HFFc6 (cell line): ENCODE results near the gene PCTP. TPM values are rescaled to one million over a fixed set of nuclear protein-coding genes. Genes with fewer than 3 reads are reported as not detected.
A peak's percentile ranks its signal among the peaks of the same experiment; 100 is the strongest.

Experiments used
- DNase-seq: peaks from one replicate; pipeline ENCODE4 v3.0.0-alpha.2; 2018
- H3K27ac Mint-ChIP-seq: 2 replicates; pipeline ENCODE4 v1.8.0; 2020; ENCODE audit warnings: mild to moderate bottlenecking, mixed read lengths
- H3K27me3 Mint-ChIP-seq: 2 replicates; pipeline ENCODE4 v1.8.0; 2021; ENCODE audit warnings: mild to moderate bottlenecking, moderate library complexity, mixed read lengths; ENCODE audit not compliant: insufficient read depth
- H3K36me3 Mint-ChIP-seq: 2 replicates; pipeline ENCODE4 v1.8.0; 2021; ENCODE audit warnings: low read depth, mixed read lengths
- H3K4me1 Mint-ChIP-seq: 2 replicates; pipeline ENCODE4 v1.8.0; 2020; ENCODE audit warnings: low read depth, mixed read lengths
- H3K4me3 Mint-ChIP-seq: 2 replicates; pipeline ENCODE4 v1.8.0; 2020; ENCODE audit warnings: mild to moderate bottlenecking, moderate library complexity, mixed read lengths
- H3K9me3 Mint-ChIP-seq: 2 replicates; pipeline ENCODE4 v1.8.0; 2020; ENCODE audit warnings: mild to moderate bottlenecking, mixed read lengths
- long read RNA-seq: library from polyadenylated mRNA; unstranded; transcript quantifications from one replicate; pipeline ENCODE4 v2.0.0, GENCODE V29; 2019
- total RNA-seq, 6 experiments: library from RNA; stranded (reverse); fragmentation: NEBNext Ultra II Directional; extraction: Animal tissue kit (Norgen Biotek cat#: 25700); gene quantifications; 2 replicates in 1 of 6; 3 replicates in 5 of 6; pipeline ENCODE4 v1.2.3, GENCODE V29; 2021
- TF ChIP-seq, protein P1 (sequence below): fragments of 200-600 bp; sonication (generic); IDR thresholded peaks from 2 replicates; pipeline ENCODE4 v1.5.0; 2021; ENCODE audit warnings: antibody characterized with exemption, mild to moderate bottlenecking

The PCTP gene
- 10 to 100 TPM in 4 of 6 experiments, 1 to 10 TPM in 2; 9.7 to 13.5 (median 11.2) TPM for total RNA-seq
- long read RNA-seq, transcript PCTP-201 (6 exons, 2,044 nt), result major isoform, 14 of 15 reads
- long read RNA-seq, partial matches to known transcripts, result 0 of 15 reads
- long read RNA-seq, other reads (novel, unspliced or antisense), result 1 of 15 reads

GRCh38 chr17:55750750-55751657 lies at the start of gene PCTP:
PCTP (plus strand) TSS chr17:55751051; CDS start chr17:55751104, 53 bp downstream.
- Mint-ChIP-seq H3K4me3 (peak within 1 kb of the TSS; percentile 91), H3K36me3 (peaks cover 11% of the 10 kb centered on the region), H3K27me3 (peaks cover 3% of the 10 kb centered on the region; the same call in 1 of the 2 replicates), H3K9me3 (no peaks in the 10 kb centered on the region), H3K27ac (peak within 1 kb of the TSS; percentile 79), H3K4me1 (peaks cover 24% of the 10 kb centered on the region)
- TF ChIP-seq, protein P1, sequence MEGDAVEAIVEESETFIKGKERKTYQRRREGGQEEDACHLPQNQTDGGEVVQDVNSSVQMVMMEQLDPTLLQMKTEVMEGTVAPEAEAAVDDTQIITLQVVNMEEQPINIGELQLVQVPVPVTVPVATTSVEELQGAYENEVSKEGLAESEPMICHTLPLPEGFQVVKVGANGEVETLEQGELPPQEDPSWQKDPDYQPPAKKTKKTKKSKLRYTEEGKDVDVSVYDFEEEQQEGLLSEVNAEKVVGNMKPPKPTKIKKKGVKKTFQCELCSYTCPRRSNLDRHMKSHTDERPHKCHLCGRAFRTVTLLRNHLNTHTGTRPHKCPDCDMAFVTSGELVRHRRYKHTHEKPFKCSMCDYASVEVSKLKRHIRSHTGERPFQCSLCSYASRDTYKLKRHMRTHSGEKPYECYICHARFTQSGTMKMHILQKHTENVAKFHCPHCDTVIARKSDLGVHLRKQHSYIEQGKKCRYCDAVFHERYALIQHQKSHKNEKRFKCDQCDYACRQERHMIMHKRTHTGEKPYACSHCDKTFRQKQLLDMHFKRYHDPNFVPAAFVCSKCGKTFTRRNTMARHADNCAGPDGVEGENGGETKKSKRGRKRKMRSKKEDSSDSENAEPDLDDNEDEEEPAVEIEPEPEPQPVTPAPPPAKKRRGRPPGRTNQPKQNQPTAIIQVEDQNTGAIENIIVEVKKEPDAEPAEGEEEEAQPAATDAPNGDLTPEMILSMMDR, result peak; percentile 74
- peak; percentile 94 for DNase-seq

- Mint-ChIP-seq H3K4me1 (no peaks in the 10 kb centered on the region), H3K4me3 (no peak overlapping the region), H3K27ac (no peak overlapping the region), H3K9me3 (peaks cover 4% of the 10 kb centered on the region), H3K27me3 (peaks cover 4% of the 10 kb centered on the region), H3K36me3 (no peaks in the 10 kb centered on the region)
- TF ChIP-seq, protein P1, result no peak
- DNase-seq, result no peak
These were observed 48.7 kb upstream of the PCTP start for GRCh38 chr17:55702150-55702549.

DNA sequence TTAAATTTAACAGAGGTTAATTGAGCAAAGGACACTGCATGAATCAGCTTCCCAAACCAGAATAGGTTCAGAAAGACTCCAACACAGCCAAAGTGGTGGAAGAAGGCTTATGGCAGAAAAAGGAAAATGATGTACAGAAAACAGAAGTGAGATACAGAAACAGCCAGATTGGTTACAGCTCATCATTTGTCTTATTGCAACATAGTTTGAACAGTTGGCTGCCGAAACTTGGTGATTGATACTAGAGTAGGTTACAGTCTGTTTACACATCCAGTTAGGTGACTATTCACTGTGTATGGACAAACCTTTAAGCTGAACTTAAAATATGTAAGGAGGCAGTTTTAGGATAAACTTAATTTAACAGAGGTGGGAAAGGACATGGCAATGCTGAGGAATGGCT lies 46.5 kb upstream of the PCTP start:
- H3K4me3 Mint-ChIP-seq, result no peak overlapping the region
- TF ChIP-seq, protein P1, result no peak
- H3K27ac Mint-ChIP-seq, result no peak overlapping the region
- no peak for DNase-seq
- H3K36me3 Mint-ChIP-seq, result no peaks in the 10 kb centered on the region
- H3K9me3 Mint-ChIP-seq, result peaks cover 4% of the 10 kb centered on the region
- peaks cover 8% of the 10 kb centered on the region; the same call in 1 of the 2 replicates for H3K27me3 Mint-ChIP-seq
- peaks cover 6% of the 10 kb centered on the region; the same call in 1 of the 2 replicates for H3K4me1 Mint-ChIP-seq

DNA sequence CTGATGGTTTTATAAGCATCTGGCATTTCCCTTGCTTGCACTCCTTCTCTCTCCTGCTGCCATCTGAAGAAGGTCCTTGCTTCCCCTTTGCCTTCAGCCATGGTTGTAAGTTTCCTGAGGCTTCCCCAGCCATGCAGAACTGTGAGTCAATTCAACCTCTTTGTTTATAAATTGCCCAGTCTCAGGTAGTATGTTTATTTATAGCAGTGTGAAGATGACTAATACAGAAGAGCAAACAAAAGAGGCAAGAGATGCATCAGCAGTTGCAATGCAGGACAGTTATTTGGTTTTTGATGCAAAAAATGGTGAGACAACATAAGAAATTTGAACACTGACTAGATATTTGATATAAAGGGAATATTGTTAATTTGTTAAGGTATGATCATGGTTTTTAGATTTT lies 45.0 kb upstream of the PCTP start:
- peaks cover 8% of the 10 kb centered on the region; the same call in 1 of the 2 replicates for H3K27me3 Mint-ChIP-seq
- DNase-seq, result no peak
- TF ChIP-seq, protein P1, result no peak
- peaks cover 6% of the 10 kb centered on the region; the same call in 1 of the 2 replicates for H3K4me1 Mint-ChIP-seq
- H3K27ac Mint-ChIP-seq, result no peak overlapping the region
- H3K36me3 Mint-ChIP-seq, result no peaks in the 10 kb centered on the region
- H3K9me3 Mint-ChIP-seq, result peaks cover 4% of the 10 kb centered on the region
- no peak overlapping the region for H3K4me3 Mint-ChIP-seq

DNA sequence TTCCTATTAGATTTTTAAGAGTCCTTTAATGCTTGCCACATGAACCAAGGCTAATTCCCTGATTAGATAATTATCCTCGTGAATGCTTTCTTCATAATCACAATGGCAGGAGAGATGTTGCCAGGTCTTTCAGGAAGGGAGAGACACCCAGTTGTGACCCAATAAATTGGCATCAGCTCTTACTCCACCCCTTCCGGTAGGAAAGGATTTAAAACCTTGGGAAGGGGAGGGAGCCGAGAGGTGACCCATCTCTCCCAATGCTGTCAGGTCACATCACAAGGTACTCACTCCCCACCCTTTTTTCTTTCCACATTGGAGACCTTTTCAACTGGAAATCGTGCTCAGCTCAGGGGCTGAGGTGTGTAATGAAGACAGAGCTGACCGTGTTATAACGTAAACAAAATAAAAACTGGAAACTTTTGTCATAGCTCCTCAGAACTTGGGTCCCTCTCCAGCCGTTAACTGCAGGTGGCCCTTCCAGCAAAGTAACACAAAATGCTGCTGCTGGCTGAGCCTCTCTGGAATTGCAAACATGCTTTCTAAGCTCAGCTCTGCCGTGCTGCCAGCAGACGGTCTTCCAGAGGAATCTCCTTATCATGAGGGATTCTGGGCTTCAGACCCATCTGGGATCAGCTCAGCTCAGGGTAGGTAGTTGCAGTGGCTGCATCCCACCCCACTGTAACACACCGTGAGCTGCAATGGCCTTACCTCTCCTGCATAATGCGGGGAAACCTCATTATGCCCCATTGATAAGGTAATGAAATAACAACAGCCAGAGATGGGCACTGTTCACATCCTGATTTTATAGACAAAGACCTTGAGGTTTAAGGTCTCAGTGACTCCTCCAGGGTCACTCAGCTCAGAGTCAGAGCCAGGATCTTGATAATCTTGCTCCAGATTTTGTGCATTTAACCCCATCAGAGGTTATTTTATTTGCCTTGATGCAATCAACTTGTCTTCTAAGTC lies 43.8 kb upstream of the PCTP start:
- Mint-ChIP-seq H3K27me3 (peaks cover 8% of the 10 kb centered on the region; the same call in 1 of the 2 replicates), H3K4me3 (no peak overlapping the region), H3K4me1 (peaks cover 6% of the 10 kb centered on the region; the same call in 1 of the 2 replicates), H3K9me3 (peaks cover 3% of the 10 kb centered on the region; the same call in 1 of the 2 replicates), H3K27ac (no peak overlapping the region), H3K36me3 (no peaks in the 10 kb centered on the region)
- TF ChIP-seq, protein P1, result no peak
- DNase-seq, result no peak
